Gastroesophageal sphincter (tissue), 4 donors: ENCODE data around the gene RGS17. TPM values are rescaled to one million over a fixed set of nuclear protein-coding genes. Genes with fewer than 3 reads are reported as not detected.

Experiments
- ATAC-seq: fragments of 150-250 bp; one replicate; pipeline ENCODE4 v1.9.1; 2016; ENCODE audit warnings: mild to moderate bottlenecking, moderate library complexity
- H3K27ac ChIP-seq, 4 donors: fragments of 200-600 bp; sonication (generic) in 3 of 4; 1 replicate in 3 of 4; 2 replicates in 1 of 4; pipeline ENCODE4 v1.5.1; 2016 to 2019
- H3K27me3 ChIP-seq: fragments of 200-600 bp; sonication (generic); one replicate; pipeline ENCODE4 v1.5.1; 2019
- H3K36me3 ChIP-seq, 2 donors: fragments of 200-600 bp; sonication (generic); one replicate each; pipeline ENCODE4 v1.5.1; 2019; ENCODE audit warnings: control low read depth in 1 of 2
- H3K4me1 ChIP-seq, 3 donors: fragments of 200-600 bp; sonication (generic); 1 replicate in 2 of 3; 2 replicates in 1 of 3; pipeline ENCODE4 v1.5.1; 2016 to 2019; ENCODE audit warnings: control low read depth in 2 of 3
- H3K4me3 ChIP-seq, 2 donors: fragments of 200-600 bp; sonication (generic); one replicate each; pipeline ENCODE4 v1.5.1; 2019; ENCODE audit warnings: mild to moderate bottlenecking in 1 of 2, moderate library complexity in 1 of 2
- H3K9me3 ChIP-seq, 3 donors: fragments of 200-600 bp; sonication (generic); one replicate each; pipeline ENCODE4 v1.5.1; 2017 to 2019; ENCODE audit warnings: control low read depth in 2 of 3
- EP300 ChIP-seq: sonication (generic); formaldehyde crosslinking; IDR thresholded peaks from one replicate; pipeline ENCODE4 v1.6.1; 2017; ENCODE audit warnings: antibody characterized with exemption, mild to moderate bottlenecking
- POLR2A ChIP-seq, 2 donors: fragments of 450-650 bp; IDR thresholded peaks; one replicate each; pipeline ENCODE4 v1.6.1; 2017; ENCODE audit warnings: antibody characterized with exemption in 2 of 2, mild to moderate bottlenecking in 2 of 2, moderate library complexity in 1 of 2
- POLR2AphosphoS5 ChIP-seq: sonication (generic); formaldehyde crosslinking; IDR thresholded peaks from one replicate; pipeline ENCODE4 v1.6.1; 2017; ENCODE audit warnings: antibody characterized with exemption
- WGBS, 2 donors: methylation state at CpG; one replicate each; pipeline ENCODE4 v1.1.5; 2018; ENCODE audit warnings: low coverage in 1 of 2; 5-methylcytosine and 5-hydroxymethylcytosine counted together
- total RNA-seq, 4 donors: library from RNA; depleted of rRNA; stranded (reverse); fragments of >200 nt; gene quantifications; one replicate each; pipeline ENCODE4 v1.1.0, GENCODE V29; 2016
- TF ChIP-seq, protein P1 (sequence below), 4 experiments: fragments of 200-600 bp in 2 of 4; fragments of 450-650 bp in 2 of 4; sonication (generic) in 1 of 4; IDR thresholded peaks; one replicate each; pipeline ENCODE4 v1.5.1; 2017 to 2019; ENCODE audit warnings: antibody characterized with exemption in 4 of 4, mild to moderate bottlenecking in 2 of 4, moderate library complexity in 2 of 4

RGS17 gene
- total RNA-seq, 4 donors from 2014 or later = 0.19 to 0.27 TPM; not detected in 2

DNA sequence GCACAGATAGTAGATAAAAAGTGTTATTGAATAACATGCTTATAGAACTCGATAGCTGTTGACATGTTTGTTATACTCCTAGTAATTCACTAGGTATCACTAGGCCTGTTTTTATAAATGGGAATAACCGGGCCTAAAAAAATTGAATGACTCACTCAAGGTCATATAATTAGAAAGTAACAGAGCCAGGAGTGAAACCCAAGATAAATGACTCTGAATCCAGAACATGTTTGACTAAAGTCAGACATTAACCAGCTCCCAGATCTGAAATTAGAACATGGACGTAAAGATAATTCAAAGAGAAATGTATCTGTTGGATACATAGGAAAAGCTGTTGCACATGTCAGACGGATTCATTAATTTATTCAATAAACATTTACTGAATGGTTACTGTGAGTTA, 26.9 kb downstream of the RGS17 start:
- Histone ChIP-seq H3K27ac (no peak overlapping the region), H3K4me3 (no peak overlapping the region), H3K4me1 (no peaks in the 10 kb centered on the region), H3K36me3 (no peaks in the 10 kb centered on the region), H3K27me3 (no peaks in the 10 kb centered on the region), H3K9me3 (no peaks in the 10 kb centered on the region)
- TF ChIP-seq, protein P1, sequence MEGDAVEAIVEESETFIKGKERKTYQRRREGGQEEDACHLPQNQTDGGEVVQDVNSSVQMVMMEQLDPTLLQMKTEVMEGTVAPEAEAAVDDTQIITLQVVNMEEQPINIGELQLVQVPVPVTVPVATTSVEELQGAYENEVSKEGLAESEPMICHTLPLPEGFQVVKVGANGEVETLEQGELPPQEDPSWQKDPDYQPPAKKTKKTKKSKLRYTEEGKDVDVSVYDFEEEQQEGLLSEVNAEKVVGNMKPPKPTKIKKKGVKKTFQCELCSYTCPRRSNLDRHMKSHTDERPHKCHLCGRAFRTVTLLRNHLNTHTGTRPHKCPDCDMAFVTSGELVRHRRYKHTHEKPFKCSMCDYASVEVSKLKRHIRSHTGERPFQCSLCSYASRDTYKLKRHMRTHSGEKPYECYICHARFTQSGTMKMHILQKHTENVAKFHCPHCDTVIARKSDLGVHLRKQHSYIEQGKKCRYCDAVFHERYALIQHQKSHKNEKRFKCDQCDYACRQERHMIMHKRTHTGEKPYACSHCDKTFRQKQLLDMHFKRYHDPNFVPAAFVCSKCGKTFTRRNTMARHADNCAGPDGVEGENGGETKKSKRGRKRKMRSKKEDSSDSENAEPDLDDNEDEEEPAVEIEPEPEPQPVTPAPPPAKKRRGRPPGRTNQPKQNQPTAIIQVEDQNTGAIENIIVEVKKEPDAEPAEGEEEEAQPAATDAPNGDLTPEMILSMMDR (IDR thresholded peaks at IDR 0.05) = no peak
- TF ChIP-seq POLR2A (IDR thresholded peaks at IDR 0.05) = no peak
- TF ChIP-seq POLR2AphosphoS5 = no peak
- TF ChIP-seq EP300 = no peak
- no peak for ATAC-seq
- WGBS, 2 donors = 20 to 26% methylated on average over 4 of the region's 4 CpGs

DNA sequence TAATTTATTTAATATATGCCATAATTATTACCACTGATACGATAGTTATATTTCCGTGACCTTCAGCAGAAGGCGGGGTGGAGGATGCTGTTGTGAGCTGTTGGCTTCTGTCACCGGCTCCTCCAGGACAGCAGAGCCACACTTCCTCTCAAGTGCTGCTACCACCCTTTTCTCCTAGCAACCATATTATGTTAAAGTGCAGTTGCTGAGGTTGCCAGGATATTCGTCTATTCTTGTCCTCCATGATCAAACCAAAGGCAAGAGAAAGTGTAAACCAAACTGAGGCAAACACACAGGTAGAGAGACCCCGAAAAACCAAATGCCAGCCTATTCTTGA, 27.8 kb downstream of the RGS17 start:
- no peak for ATAC-seq
- no peaks in the 10 kb centered on the region for H3K27me3 ChIP-seq
- H3K4me3 ChIP-seq = no peak overlapping the region
- H3K27ac ChIP-seq = no peak overlapping the region
- no peaks in the 10 kb centered on the region for H3K36me3 ChIP-seq
- H3K4me1 ChIP-seq = no peaks in the 10 kb centered on the region
- TF ChIP-seq POLR2AphosphoS5 (no peak), EP300 (no peak), POLR2A (IDR thresholded peaks at IDR 0.05) (no peak)
- TF ChIP-seq, protein P1 (IDR thresholded peaks at IDR 0.05) = no peak
- 43 to 50% methylated on average over 6 of the region's 6 CpGs for WGBS, 2 donors
- no peaks in the 10 kb centered on the region for H3K9me3 ChIP-seq

DNA sequence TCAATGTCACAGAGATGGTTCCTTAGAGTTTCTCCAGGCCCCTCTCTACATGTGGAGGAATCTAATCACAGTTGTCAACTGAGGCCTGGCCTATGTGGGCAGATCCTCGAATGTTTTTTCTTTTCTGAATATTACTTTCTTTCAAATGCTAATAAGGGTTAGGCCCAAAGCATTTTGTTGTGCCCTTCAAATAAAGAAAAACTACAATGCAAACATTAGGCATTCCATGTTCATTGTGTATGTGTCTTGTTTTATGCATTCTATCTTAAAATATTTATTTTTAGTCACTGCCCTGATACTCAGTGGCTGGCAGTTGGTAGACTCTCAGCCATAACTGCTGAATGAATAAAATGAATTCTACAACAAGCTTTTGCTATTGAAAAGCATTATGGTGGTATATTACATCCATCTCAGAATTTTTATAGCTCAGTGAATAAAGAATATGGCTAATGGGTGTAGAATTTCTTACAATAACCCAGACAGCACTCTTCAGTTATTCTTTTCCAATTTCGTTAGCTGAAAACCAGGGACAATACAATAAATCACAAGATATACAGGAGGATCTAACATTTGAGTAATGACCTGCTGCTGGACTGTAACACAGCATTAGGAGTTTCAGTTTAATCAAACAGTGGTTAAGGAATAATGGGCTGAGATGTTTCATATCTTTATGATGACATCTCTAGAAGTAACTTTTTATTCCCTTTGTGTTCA, 28.3 kb downstream of the RGS17 start:
- no peaks in the 10 kb centered on the region for H3K9me3 ChIP-seq
- ATAC-seq = no peak
- H3K27ac ChIP-seq = no peak overlapping the region
- TF ChIP-seq POLR2AphosphoS5 (no peak), POLR2A (IDR thresholded peaks at IDR 0.05) (no peak), EP300 (no peak)
- TF ChIP-seq, protein P1 (IDR thresholded peaks at IDR 0.05) = no peak
- no peaks in the 10 kb centered on the region for H3K36me3 ChIP-seq
- H3K4me3 ChIP-seq = no peak overlapping the region
- no peaks in the 10 kb centered on the region for H3K4me1 ChIP-seq
- 39 to 63% methylated on average over 2 of the region's 2 CpGs for WGBS, 2 donors
- H3K27me3 ChIP-seq = no peaks in the 10 kb centered on the region

DNA sequence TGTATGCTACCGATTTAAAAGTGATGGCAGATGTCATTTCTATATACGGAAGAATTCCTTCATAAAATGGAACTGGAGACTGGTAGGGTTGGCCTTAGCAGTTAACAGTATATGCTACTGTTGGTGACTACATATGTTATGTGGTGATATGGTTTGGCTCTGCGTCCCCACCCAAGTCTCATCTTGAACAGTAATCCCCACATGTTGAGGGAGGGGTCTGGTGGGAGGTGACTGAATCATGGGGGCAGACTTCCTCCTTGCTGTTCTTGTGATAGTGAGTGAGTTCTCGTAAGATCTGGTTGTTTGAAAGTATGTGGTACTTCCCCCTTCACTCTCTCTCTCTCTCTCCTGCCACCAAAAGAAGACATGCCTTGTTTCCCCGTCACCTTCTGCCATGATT, 29.6 kb downstream of the RGS17 start:
- no peaks in the 10 kb centered on the region for H3K4me1 ChIP-seq
- H3K4me3 ChIP-seq = no peak overlapping the region
- TF ChIP-seq, protein P1 (IDR thresholded peaks at IDR 0.05) = no peak
- no peak for TF ChIP-seq EP300
- TF ChIP-seq POLR2A (IDR thresholded peaks at IDR 0.05) = no peak
- TF ChIP-seq POLR2AphosphoS5 = no peak
- 94 to 100% methylated on average over 5 of the region's 5 CpGs for WGBS, 2 donors
- no peak for ATAC-seq
- no peaks in the 10 kb centered on the region for H3K36me3 ChIP-seq
- H3K27ac ChIP-seq = no peak overlapping the region
- no peaks in the 10 kb centered on the region for H3K9me3 ChIP-seq
- H3K27me3 ChIP-seq = no peaks in the 10 kb centered on the region

DNA sequence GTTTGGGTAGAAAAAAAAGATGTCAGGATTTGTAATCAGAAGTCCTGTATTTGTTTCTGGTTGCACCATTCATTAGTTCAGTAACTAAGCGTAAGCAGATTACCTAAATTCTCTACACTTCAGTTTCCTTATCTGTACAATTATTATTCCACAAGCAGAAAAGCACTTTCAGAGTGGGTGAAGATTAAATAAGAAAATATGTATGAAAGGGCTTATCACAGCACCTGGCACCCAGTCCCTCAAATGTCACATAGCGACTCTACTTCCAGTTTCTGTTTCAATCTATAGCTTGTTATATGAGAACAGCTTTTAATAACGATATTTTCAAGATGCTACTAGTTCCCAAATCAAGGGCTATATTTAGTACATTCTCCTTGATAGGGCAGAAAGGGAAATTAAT, 31.4 kb downstream of the RGS17 start:
- H3K36me3 ChIP-seq = no peaks in the 10 kb centered on the region

More for the DNA sequence above, 31.4 kb downstream of the RGS17 start:
- no peak overlapping the region for H3K27ac ChIP-seq
- no peaks in the 10 kb centered on the region for H3K4me1 ChIP-seq
- H3K27me3 ChIP-seq = no peaks in the 10 kb centered on the region
- no peak overlapping the region for H3K4me3 ChIP-seq
- WGBS, 2 donors = 77 to 91% methylated on average over 3 of the region's 3 CpGs
- no peaks in the 10 kb centered on the region for H3K9me3 ChIP-seq
- no peak for ATAC-seq
- TF ChIP-seq POLR2A (IDR thresholded peaks at IDR 0.05) (no peak), EP300 (no peak), POLR2AphosphoS5 (no peak)
- TF ChIP-seq, protein P1 (IDR thresholded peaks at IDR 0.05) = no peak
